A549 (cell line): ENCODE data around the gene UTP4. TPM values are rescaled to one million over a fixed set of nuclear protein-coding genes. Genes with fewer than 3 reads are reported as not detected.
"Not testable (repeated sequence)": the region's sequence is repeated elsewhere in the genome, so short reads cannot be mapped to it uniquely, and the experiment has no call there.

Experiments used
- ATAC-seq, 2 experiments: fragments of 200-7000 bp in 1 of 2; fragments of >200 bp in 1 of 2; cut with Nextera tagmentation in 1 of 2; cut with Tn5 transposase in 1 of 2; 3 replicates each; pipeline versions ENCODE4 v1.8.0 to v1.9.1; 2018 to 2020; ENCODE audit warnings: mild to moderate bottlenecking in 1 of 2, moderate library complexity in 1 of 2
- CTCF ChIA-PET: fragments of 300-600 bp; sonication (Branson Sonifier 250); formaldehyde crosslinking; extraction: SDS; loops from one replicate; lab custom pipeline; 2021; ENCODE audit warnings: antibody characterized with exemption, inconsistent platforms; lab: Yijun Ruan, JAX
- POLR2A ChIA-PET: fragments of 350-600 bp; formaldehyde crosslinking; extraction: SDS; loops from one replicate; lab custom pipeline; 2021; ENCODE audit warnings: antibody characterized with exemption, inconsistent platforms; lab: Yijun Ruan, JAX
- DNase-seq, 2 experiments: peaks; one replicate each; pipeline versions ENCODE4 v3.0.0 to v3.0.0-alpha.2; 2011 to 2016; ENCODE audit warnings: low read depth in 1 of 2, low spot score in 1 of 2
- FAIRE-seq: peaks from 2 replicates; lab custom pipeline; 2011; peaks lifted over from hg19 to GRCh38; lab: Jason Lieb, UNC
- H3K27ac ChIP-seq, 2 experiments: fragments of >200 bp; sonication (Bioruptor Twin); formaldehyde crosslinking; 3 replicates each; pipeline ENCODE4 v1.5.1; 2016 to 2017
- H3K4me1 ChIP-seq: fragments of >200 bp; sonication (Bioruptor Twin); formaldehyde crosslinking; 3 replicates; pipeline ENCODE4 v1.6.1; 2016
- H3K4me2 ChIP-seq: fragments of >200 bp; sonication (Bioruptor Twin); formaldehyde crosslinking; 3 replicates; pipeline ENCODE4 v1.6.1; 2016
- H3K4me3 ChIP-seq: fragments of >200 bp; sonication (Bioruptor Twin); formaldehyde crosslinking; 3 replicates; pipeline ENCODE4 v1.5.1; 2016
- H3K9me3 ChIP-seq: fragments of >200 bp; sonication (Bioruptor Twin); formaldehyde crosslinking; 3 replicates; pipeline ENCODE4 v1.6.1; 2016
- CHD2 ChIP-seq: fragments of 150-350 bp; IDR thresholded peaks from 2 replicates; pipeline ENCODE4 v1.6.1; 2014; ENCODE audit warnings: low read length; ENCODE audit not compliant: partially characterized antibody
- CTCF ChIP-seq: fragments of >200 bp; sonication (Bioruptor Twin); formaldehyde crosslinking; IDR thresholded peaks from 3 replicates; pipeline ENCODE4 v1.5.1; 2016
- E2F6 ChIP-seq: IDR thresholded peaks from 2 replicates; pipeline ENCODE4 v1.6.1; 2012; ENCODE audit warnings: low read depth, borderline replicate concordance
- EHF ChIP-seq: fragments of 250-450 bp; sonication (Bioruptor Pico); IDR thresholded peaks from 2 replicates; pipeline ENCODE4 v1.5.0; 2020; ENCODE audit warnings: mild to moderate bottlenecking
- HES2 ChIP-seq: fragments of >200 bp; sonication (Bioruptor Twin); formaldehyde crosslinking; IDR thresholded peaks from 2 replicates; pipeline ENCODE4 v1.6.1; 2016
- HOXB5 ChIP-seq: fragments of 250-450 bp; sonication (Bioruptor Pico); IDR thresholded peaks from 2 replicates; pipeline ENCODE4 v1.5.0; 2020; ENCODE audit warnings: mild to moderate bottlenecking, moderate library complexity
- JUNB ChIP-seq: fragments of >200 bp; sonication (Bioruptor Twin); formaldehyde crosslinking; IDR thresholded peaks from 2 replicates; pipeline ENCODE4 v1.6.1; 2016
- MAFK ChIP-seq: fragments of 450-650 bp; IDR thresholded peaks from 2 replicates; pipeline ENCODE4 v1.6.1; 2014; ENCODE audit not compliant: partially characterized antibody
- NFE2L2 ChIP-seq: fragments of 150-350 bp; conservative IDR thresholded peaks from 2 replicates; pipeline ENCODE4 v1.6.1; 2014; ENCODE audit warnings: low read length
- POLR2AphosphoS2 ChIP-seq: conservative IDR thresholded peaks from 2 replicates; pipeline ENCODE4 v1.6.1; 2012; ENCODE audit warnings: low read length, improper control_type of control experiment, inconsistent platforms
- RAD21 ChIP-seq, 2 experiments: fragments of >200 bp in 1 of 2; sonication (Bioruptor Twin) in 1 of 2; formaldehyde crosslinking in 1 of 2; IDR thresholded peaks in 1 of 2; conservative IDR thresholded peaks in 1 of 2; 2 replicates in 1 of 2; 3 replicates in 1 of 2; pipeline ENCODE4 v1.6.1; 2012 to 2018; ENCODE audit warnings: inconsistent platforms in 1 of 2
- RARB ChIP-seq: fragments of 250-450 bp; sonication (Bioruptor Pico); IDR thresholded peaks from 2 replicates; pipeline ENCODE4 v1.8.0; 2021; ENCODE audit warnings: mild to moderate bottlenecking, moderate library complexity
- SMC3 ChIP-seq: fragments of >200 bp; sonication (Bioruptor Twin); formaldehyde crosslinking; IDR thresholded peaks from 3 replicates; pipeline ENCODE4 v1.6.1; 2018; ENCODE audit warnings: inconsistent platforms
- ZFP36 ChIP-seq: fragments of 450-650 bp; IDR thresholded peaks from 2 replicates; pipeline ENCODE4 v1.6.1; 2014; ENCODE audit warnings: borderline replicate concordance; ENCODE audit not compliant: partially characterized antibody
- ZSCAN20 ChIP-seq: fragments of 250-450 bp; sonication (Bioruptor Pico); IDR thresholded peaks from 2 replicates; pipeline ENCODE4 v1.8.0; 2022; ENCODE audit warnings: mild to moderate bottlenecking, moderate library complexity
- WGBS: methylation state at CpG from one replicate; pipeline ENCODE4 v1.1.6; 2017; ENCODE audit errors: missing lambda C conversion rate; 5-methylcytosine and 5-hydroxymethylcytosine counted together
- polyA plus RNA-seq, 4 experiments: library from polyadenylated mRNA; depleted of rRNA in 3 of 4; stranded (reverse); fragments of >200 nt; fragmentation: RNase III in 1 of 4; extraction: RNeasy Plus Mini Kit Qiagen cat#74134 plus additional on column Dnase treatment in 1 of 4; gene quantifications; 2 replicates in 3 of 4; 3 replicates in 1 of 4; pipeline ENCODE4 v1.2.3, GENCODE V29; 2011 to 2017
- TF ChIP-seq, protein P1 (sequence below): fragments of >200 bp; sonication (Bioruptor Twin); formaldehyde crosslinking; IDR thresholded peaks from 3 replicates; pipeline ENCODE4 v1.6.1; 2016
- TF ChIP-seq, protein P2 (sequence below): fragments of 450-650 bp; IDR thresholded peaks from 2 replicates; pipeline ENCODE4 v1.6.1; 2014; ENCODE audit warnings: antibody characterized with exemption

Gene UTP4
- polyA plus RNA-seq, 2 of the 4 experiments (the other 2 are of a cell fraction) = 77.1 to 118 TPM

DNA sequence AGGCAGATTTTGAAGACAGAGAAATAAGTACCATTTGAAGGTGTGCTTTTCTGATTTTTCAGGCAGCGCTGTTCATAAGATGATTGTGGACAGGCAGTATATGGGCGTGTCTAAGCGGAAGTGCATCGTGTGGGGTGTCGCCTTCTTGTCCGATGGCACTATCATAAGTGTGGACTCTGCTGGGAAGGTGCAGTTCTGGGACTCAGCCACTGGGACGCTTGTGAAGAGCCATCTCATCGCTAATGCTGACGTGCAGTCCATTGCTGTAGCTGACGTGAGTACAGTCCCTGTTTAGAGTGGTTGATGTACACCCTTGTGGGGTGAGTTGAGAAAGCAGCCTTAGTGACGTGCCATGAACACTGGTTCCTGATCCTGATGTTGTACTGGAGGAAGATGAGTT lies 10.7 kb downstream of the UTP4 start:
- FAIRE-seq (no peak), ATAC-seq (peak; percentile 96)

DNA sequence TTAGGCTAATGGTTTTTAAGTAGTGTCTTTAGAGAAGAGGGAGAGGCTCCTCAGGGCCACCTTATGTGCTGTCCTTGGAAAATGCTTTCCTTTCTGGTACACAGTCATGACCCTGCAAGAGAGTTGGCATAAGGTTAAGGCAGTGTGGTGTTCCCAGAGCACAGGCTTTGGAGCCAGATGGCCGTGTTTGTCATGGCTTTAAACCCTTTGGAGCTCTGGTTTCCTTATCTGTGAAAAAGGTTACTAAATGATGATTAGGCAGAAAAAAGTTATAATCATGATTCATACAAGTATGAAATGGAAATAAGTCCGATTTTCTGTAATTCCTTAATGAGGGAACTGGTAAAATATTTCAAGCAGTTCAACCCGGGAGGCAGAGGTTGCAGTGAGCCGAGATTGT lies 13.2 kb downstream of the UTP4 start:
- Histone ChIP-seq H3K27ac (peak overlapping the region in 1 of 2 experiments; percentile 38; a peak in 1 of 6 replicates), H3K4me3 (no peak overlapping the region), H3K4me2 (no peak overlapping the region), H3K4me1 (0 out of 3 replicates have a peak, but pooled peaks cover 3% of the 10 kb centered on the region), H3K9me3 (no peaks in the 10 kb centered on the region)
- TF ChIP-seq MAFK (peak; percentile 92), NFE2L2 (no peak)
- CTCF ChIA-PET = interaction anchor here (3.0 kb wide), 1 partner anchor 141 kb away, joined by 11 read pairs; no protein-coding TSS in a partner anchor
- WGBS = 76% methylated on average over 4 of the region's 4 CpGs
- no peak for DNase-seq
- FAIRE-seq = no peak
- POLR2A ChIA-PET = no interaction called here
- no peak for ATAC-seq

More for the DNA sequence above, 10.7 kb downstream of the UTP4 start:
- WGBS = 79% methylated on average over 11 of the region's 11 CpGs
- Histone ChIP-seq H3K9me3 (no peaks in the 10 kb centered on the region), H3K4me2 (no peak overlapping the region), H3K27ac (no peak overlapping the region), H3K4me3 (no peak overlapping the region), H3K4me1 (0 out of 3 replicates have a peak, but pooled peaks cover 3% of the 10 kb centered on the region)
- CTCF ChIA-PET = interaction anchor here (1.3 to 1.5 kb wide), 2 partner anchors 10 to 241 kb away, joined by 3 to 4 read pairs; no protein-coding TSS in a partner anchor
- peak; percentile 40 to 75 for DNase-seq
- no peak for TF ChIP-seq CHD2
- TF ChIP-seq, protein P1, sequence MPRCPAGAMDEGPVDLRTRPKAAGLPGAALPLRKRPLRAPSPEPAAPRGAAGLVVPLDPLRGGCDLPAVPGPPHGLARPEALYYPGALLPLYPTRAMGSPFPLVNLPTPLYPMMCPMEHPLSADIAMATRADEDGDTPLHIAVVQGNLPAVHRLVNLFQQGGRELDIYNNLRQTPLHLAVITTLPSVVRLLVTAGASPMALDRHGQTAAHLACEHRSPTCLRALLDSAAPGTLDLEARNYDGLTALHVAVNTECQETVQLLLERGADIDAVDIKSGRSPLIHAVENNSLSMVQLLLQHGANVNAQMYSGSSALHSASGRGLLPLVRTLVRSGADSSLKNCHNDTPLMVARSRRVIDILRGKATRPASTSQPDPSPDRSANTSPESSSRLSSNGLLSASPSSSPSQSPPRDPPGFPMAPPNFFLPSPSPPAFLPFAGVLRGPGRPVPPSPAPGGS = no peak
- TF ChIP-seq JUNB = no peak
- TF ChIP-seq POLR2AphosphoS2 = no peak
- TF ChIP-seq HES2 = no peak
- TF ChIP-seq RARB (CRISPR knock-in tag) = no peak
- no peak for TF ChIP-seq HOXB5 (CRISPR knock-in tag)
- TF ChIP-seq EHF = no peak
- TF ChIP-seq, protein P2, sequence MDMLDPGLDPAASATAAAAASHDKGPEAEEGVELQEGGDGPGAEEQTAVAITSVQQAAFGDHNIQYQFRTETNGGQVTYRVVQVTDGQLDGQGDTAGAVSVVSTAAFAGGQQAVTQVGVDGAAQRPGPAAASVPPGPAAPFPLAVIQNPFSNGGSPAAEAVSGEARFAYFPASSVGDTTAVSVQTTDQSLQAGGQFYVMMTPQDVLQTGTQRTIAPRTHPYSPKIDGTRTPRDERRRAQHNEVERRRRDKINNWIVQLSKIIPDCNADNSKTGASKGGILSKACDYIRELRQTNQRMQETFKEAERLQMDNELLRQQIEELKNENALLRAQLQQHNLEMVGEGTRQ = no peak
- TF ChIP-seq NFE2L2 = no peak
- TF ChIP-seq E2F6 = no peak
- TF ChIP-seq, all 56 proteins: peak for 0
- POLR2A ChIA-PET = no interaction called here

GRCh38 chr16:69149621-69150020 lies 17.2 kb downstream of the UTP4 start:
- not testable (repeated sequence) for DNase-seq, H3K27ac ChIP-seq, H3K9me3 ChIP-seq, H3K4me1 ChIP-seq, ATAC-seq, H3K4me3 ChIP-seq, H3K4me2 ChIP-seq, FAIRE-seq
- 86% methylated on average over 9 of the region's 9 CpGs for WGBS
- POLR2A ChIA-PET = interaction anchor here (1.3 kb wide), 1 partner anchor 181 kb away, joined by 5 read pairs; the partner anchor contains the start of gene PDF
- CTCF ChIA-PET = interaction anchor here (0.9 to 7.5 kb wide), 30 partner anchors 9 to 305 kb away, joined by 3 to 133 read pairs (median 5); partner anchors contain the start of gene SNTB2

DNA sequence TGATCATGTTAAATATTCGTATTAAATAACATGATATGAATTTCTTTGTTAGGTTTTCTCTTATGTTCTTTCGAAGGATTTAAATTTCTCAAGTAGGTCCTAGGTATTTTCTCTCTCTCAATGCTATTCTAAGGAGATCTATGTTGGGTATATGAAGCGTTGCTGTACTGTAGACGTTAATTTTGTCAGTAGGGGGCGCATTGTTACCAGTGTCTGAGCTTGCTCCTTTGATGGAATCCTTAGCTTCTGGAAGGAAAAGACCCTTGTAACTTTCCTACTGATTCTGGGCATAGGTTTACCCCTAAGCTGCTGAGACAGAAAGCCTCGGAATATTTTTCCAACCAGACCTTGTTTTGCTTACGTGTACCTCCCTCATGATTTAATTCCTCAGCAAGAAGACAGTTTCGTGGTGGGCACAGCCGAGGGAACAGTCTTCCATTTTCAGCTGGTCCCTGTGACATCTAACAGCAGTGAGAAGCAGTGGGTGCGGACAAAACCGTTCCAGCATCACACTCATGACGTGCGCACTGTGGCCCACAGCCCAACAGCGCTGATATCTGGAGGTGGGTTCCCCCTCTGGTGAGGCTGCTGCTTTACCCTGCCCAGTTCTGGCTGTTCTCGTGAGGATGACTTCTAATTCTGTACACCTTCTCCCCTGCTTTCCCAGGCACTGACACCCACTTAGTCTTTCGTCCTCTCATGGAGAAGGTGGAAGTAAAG lies 17.9 kb downstream of the UTP4 start:
- CTCF ChIA-PET = interaction anchor here (0.6 to 7.5 kb wide), 53 partner anchors 8 to 787 kb away, joined by 3 to 133 read pairs (median 4); partner anchors contain the start of genes PDF and SNTB2
- FAIRE-seq (peak; percentile 67), DNase-seq (peak; percentile 76 to 77), ATAC-seq (peak; percentile 89 to 97)
- WGBS = 58% methylated on average over 16 of the region's 16 CpGs
- Histone ChIP-seq H3K4me3 (no peak overlapping the region), H3K9me3 (no peaks in the 10 kb centered on the region), H3K4me1 (no peaks in the 10 kb centered on the region), H3K4me2 (no peak overlapping the region), H3K27ac (no peak overlapping the region)
- POLR2A ChIA-PET = interaction anchor here (0.5 to 1.3 kb wide), 4 partner anchors 67 to 180 kb away, joined by 3 to 5 read pairs (median 4); partner anchors contain the start of gene PDF
- peak; percentile 83 to 87 for TF ChIP-seq RAD21 (conservative IDR thresholded peaks at IDR 0.05 in 1 of 2, IDR thresholded peaks at IDR 0.05 in 1 of 2)
- peak; percentile 60 for TF ChIP-seq SMC3
- no peak for TF ChIP-seq ZSCAN20 (CRISPR knock-in tag)
- no peak for TF ChIP-seq ZFP36
- peak; percentile 90 for TF ChIP-seq CTCF
